ENCODE measurements around the gene OR51I2.

Gene OR51I2, protein sequence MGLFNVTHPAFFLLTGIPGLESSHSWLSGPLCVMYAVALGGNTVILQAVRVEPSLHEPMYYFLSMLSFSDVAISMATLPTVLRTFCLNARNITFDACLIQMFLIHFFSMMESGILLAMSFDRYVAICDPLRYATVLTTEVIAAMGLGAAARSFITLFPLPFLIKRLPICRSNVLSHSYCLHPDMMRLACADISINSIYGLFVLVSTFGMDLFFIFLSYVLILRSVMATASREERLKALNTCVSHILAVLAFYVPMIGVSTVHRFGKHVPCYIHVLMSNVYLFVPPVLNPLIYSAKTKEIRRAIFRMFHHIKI

DNA sequence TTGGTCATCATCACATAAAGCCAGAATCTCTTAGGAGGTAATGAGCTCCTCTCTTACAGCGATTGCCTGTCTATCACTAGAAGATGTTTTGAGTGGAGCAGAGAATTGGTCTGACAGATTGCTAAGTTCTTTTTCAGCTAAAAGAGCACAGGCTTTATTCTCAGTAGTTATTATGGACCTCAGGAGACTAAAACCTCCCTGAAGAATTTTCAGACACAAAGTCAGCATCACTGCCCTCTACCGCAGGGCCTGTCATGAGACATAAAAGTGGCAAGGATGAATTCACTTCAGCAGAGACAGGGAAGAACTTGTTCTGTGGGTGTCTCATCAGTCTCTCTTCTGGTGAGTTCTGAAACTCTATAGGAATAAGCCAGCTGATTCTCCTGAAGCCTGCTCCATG is at the start of gene OR51I2:
TSS of gene OR51I2 (plus strand) at position 301 of the 400 bp plus-strand sequence. CDS start 4,166 bp downstream, outside the sequence.
- DNase-seq (ENCODE audit: low spot score) = no peak

DNA sequence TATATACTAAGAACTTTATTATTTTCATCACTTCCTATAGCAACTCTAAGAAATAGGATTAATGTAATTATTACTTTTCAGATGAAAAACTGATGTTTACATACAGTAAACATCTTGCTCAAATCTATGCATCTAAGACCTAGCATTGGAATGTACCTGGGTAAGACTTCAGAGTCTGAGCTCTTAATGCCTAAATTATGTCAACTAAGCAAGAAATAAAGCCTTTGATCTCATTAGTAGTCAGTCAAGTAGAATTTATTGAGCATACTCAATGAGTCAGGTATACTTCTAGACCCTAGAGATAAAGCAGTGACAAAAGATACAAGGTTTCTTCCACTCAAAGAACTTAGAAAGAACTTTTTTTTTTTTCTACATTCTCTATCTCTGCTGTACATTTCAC is 44.0 kb upstream of the OR51I2 start:
- no peak for DNase-seq (ENCODE audit: low spot score)

DNA sequence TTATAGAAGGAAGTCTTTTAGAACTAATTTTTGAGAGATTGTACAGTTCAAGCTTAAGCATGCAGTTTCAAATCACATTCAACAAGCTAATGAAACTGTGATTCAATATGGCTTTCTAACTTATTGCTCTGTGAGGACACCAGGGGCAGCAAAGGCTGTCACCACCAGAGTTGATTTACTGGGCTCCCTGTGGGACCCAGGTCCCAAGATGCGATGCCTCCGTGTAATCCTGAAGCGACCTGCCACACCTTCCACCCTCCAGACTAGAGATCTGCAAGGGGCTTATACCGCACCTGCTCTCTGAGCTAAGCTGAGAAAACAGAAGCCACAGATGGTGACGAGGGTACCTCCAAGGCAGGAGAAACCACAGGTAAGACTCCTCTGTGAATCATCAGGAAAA is 28.1 kb upstream of the OR51I2 start:
- DNase-seq (ENCODE audit: low spot score) = no peak

DNA sequence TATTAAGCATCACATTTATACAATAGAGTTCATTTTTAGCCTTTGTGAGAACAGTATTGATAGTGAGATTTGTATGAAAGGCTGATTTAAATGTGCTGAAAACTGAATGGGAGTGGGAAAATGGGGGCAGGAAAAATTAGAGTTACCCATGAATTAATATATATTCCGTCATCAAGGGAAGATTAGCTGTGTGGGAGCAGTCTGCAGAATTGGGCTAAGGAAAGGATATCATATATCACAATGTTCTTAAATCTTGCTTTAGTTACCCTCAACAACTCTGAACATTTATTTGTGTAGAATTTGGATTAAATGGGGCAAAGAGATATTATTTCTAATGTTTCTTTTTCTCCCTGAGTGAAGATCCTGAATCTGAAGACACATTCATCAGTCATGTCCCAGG is 27.3 kb upstream of the OR51I2 start, which contains the start of gene OR51Q1:
TSS of gene OR51Q1 (plus strand) at position 301 of the 400 bp plus-strand sequence. CDS start at position 391, 90 bp downstream.
- DNase-seq (ENCODE audit: low spot score) = no peak

DNA sequence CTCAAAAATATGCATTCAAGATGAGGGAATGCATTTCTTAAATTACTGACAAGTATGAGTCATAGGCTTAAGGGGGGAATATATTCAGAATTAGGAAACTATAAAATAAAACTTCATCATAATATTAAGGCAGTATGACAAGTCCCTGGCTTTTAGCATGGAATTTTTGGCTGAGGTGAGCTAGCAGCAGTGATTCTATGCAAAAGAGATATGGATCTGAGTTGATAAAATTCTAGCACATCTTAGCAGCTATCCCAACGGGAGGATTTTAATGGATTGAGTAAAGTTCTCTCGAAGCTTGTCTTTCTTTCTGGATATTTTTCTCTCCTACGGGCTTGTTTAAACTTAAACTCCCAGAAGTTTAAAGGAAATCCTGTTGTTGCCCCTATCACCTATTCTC is 26.0 kb upstream of the OR51I2 start:
- DNase-seq (ENCODE audit: low spot score) = no peak

DNA sequence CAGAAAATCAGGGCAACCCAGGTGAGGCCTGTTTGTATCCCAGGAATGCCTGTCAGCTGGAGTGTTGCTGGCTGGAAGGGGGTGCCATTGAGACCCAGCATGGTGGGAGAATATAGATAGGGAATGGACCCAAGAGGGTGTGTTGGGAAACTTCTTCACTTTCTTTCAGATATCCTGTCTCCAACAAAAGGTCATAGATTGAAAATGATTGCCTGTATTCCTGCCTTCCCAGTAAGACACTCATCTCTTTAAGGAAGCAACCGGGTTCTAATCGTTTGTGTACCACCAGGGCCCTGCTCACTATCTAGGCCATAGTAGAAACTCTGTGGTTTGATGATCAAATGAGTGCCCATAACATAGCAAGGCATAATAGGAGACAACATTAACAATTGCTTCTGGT is 7.7 kb upstream of the OR51I2 start, which contains the start of gene OR51I1:
TSS of gene OR51I1 (minus strand) at position 101 of the 400 bp plus-strand sequence. CDS start at position 101, 0 bp downstream.
- DNase-seq (ENCODE audit: low spot score) = no peak

DNA sequence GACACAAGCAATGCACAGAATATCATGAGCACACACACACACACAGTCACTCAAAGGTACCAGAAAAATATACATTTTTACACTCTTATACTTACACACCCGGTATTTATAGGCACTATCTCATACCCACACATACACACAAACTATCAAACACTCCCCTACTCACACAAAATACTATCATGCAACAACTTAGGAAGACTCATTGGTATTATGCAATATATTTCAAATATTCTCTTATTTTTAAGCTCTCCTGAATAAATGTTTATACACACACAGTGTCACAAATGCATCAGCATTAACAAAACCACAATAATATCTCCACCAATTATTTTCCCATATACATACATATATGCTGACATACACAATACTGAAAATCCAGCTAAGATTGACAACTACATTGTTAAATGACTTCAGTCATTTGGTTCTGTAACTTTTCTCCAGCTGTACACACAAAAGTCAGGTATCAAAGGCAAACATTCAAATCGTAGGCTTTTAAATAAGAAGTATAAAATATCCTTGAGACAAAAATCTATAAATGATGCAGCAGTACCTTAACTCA is 5.2 kb upstream of the OR51I2 start:
- DNase-seq (ENCODE audit: low spot score) = no peak

DNA sequence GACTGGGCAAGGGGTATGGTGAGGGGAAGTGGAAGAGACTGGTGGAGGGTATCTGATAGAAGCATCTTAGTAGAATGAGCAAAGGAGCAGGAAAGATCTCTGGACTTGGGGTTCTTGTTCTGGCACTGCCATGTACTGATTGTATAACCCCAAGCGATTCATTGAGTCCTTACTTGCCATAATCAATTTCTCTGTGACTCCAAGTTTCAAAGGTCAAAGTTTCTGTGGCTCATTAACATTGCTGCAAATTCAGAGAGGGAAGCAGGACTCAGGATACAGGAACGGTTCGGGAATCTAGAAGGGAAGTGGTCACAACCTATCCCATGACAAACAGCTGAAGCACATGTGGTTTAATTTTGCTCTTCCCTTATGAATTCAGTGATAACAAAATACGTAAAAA is 309 bp downstream of the OR51I2 start:
- DNase-seq (ENCODE audit: low spot score) = no peak

DNA sequence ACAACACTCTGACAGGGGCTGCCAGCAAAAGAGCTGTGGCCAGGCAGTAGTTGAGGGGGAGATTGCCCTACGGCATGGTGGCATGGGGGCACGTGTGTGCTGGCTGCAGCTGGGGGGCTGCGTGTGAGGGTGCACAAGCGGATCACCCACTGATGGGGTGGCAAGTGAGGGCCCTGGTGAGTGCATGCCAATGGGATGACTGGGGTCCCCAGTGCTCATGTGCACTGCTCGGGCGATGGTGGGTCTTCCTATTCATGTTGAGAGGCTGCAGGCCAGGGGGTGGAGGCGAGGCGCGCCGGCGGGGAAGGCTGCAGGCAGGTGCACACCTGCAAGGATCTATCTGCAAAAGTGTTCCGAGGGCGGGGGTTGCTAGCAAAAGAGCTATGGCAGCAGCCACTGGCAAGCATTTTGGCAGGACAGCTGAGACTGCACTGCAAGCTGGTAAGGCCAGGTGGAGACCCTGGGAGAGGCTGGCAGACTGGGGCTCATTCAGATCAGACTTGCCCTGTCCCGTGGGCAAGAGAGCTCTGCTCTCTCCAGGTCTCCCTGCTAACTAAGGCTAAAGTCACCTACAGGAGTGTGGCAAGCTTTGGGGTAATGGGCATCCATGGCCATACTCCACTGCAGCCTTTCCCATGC is 12.0 kb downstream of the OR51I2 start:
- DNase-seq (ENCODE audit: low spot score) = no peak

DNA sequence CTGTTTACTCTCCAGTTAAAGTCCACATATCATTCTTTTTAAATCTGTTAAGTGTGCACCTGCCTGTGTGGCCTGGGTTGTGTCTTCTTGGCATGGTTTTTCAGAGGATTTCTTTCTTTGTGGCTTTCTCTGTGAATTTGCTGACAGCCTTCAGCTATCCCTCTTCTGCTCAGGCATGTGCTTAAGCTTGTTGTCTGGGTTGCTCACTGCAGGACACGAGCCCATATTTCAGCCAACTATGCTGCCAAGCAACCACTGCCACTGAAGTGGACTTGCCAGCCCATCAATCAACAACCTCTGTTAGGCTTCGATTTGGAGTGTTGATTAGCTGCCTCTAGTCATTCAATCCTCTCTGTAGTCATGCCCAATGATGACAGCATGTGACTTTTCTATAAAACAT is 18.4 kb downstream of the OR51I2 start:
- no peak for DNase-seq (ENCODE audit: low spot score)

DNA sequence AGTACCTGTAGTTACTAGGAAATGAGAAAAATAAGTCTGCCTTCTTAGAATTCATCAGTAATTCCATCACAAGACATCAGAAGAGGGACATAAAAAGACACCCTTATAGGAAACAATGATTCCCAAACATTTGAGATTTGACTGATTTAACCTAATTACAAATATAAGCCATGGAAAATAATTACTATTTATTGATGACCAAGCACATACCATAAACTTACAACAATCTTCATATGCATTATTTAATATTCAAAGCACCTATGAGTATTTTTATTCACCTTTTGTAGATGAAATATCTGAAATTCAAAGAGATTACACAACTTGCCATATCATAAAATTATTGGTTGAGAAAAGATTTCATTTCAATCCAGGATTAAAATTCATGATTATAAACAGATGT is 24.8 kb downstream of the OR51I2 start:
- no peak for DNase-seq (ENCODE audit: low spot score)

DNA sequence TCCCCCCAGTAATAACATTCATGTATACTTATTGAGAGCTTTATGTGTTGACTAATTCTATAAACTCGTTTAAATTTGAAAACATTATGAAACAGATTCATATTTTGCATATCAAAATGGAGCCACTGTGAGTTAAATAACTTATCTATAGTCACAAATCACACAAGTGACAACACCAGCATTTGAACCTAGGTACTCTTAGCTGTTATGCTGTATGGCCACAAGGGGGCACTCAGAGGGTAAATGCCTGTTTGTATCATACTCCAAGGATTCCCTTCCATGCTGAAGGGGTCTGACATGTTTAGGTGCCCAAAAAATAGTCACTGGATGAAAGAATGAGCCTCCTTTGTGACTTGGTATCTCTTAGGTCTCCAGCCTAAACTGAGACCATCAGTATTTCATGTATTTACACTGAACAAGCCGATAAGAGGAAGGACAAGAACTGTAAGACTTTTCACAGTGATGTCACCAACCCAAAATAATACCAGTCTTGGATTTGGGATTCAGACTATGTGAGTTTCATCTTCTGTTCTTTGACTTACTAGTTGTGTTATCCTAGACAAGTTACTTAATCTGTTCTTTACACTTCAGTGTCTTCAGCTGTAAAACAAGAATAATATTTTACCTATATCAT is 27.2 kb downstream of the OR51I2 start:
- peak; percentile 70 for DNase-seq (ENCODE audit: low spot score)

DNA sequence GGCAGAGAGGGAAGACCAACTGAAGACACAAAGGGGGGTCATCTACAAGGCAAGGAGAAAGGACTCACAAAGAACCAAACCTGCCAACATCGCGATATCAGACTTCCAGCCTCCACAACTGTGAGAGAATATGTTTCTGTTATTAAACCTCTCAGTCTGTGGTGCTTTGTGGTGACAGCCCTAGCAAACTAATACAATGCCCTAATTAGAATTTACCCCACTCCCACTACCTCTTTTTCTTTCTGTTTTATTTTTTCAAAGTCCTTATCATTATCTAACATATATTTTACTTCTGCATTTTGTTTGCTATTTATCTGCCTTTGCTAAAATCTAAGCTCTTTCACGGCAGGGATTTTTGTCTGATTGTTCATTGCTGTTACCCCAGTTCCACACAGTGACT is 36.9 kb downstream of the OR51I2 start:
- no peak for DNase-seq (ENCODE audit: low spot score)

DNA sequence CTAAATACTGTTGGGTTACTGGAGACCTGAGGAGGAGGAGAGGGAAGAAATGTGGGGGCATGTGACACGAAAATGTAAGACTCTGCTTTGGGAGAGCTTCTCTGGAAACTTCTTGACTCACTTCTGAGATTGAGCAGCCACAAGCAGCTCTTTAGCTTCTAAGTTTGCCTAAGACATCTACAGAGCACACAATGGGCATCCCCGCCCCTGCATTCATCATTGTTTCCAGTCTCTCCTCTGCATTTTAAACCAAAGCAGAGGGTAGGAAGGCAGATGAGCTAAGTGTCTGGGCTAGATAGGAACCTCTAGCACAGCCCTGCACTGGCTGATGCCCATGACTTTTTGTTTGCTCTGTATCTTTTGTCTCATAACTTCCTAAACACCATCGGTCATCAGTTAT is 37.3 kb downstream of the OR51I2 start:
- DNase-seq (ENCODE audit: low spot score) = no peak

DNA sequence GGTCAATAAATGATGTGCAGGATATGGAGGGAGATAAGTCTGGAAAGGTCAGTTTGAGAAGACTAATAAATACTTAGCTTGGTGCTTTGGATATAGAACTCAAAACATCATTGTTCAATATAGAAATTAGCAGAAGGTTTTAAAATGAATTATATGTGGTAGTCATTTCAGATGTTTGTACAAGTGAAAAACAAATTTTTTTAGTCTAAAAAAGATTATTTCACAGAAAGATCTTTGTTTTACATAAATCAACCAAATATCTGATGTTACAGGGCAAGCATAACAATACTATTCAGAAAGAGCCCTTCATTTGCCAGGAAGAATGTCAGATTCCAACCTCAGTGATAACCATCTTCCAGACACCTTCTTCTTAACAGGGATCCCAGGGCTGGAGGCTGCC is 39.3 kb downstream of the OR51I2 start, which contains the start of gene OR52D1:
TSS of gene OR52D1 (plus strand) at position 301 of the 400 bp plus-strand sequence. CDS start at position 323, 22 bp downstream.
- DNase-seq (ENCODE audit: low spot score) = no peak

DNA sequence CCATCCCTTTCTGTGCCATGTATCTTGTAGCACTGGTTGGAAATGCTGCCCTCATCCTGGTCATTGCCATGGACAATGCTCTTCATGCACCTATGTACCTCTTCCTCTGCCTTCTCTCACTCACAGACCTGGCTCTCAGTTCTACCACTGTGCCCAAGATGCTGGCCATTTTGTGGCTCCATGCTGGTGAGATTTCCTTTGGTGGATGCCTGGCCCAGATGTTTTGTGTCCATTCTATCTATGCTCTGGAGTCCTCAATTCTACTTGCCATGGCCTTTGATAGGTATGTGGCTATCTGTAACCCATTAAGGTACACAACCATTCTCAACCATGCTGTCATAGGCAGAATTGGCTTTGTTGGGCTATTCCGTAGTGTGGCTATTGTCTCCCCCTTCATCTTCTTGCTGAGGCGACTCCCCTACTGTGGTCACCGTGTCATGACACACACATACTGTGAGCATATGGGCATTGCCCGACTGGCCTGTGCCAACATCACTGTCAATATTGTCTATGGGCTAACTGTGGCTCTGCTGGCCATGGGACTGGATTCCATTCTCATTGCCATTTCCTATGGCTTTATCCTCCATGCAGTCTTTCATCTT is 39.8 kb downstream of the OR51I2 start:
- no peak for DNase-seq (ENCODE audit: low spot score)

DNA sequence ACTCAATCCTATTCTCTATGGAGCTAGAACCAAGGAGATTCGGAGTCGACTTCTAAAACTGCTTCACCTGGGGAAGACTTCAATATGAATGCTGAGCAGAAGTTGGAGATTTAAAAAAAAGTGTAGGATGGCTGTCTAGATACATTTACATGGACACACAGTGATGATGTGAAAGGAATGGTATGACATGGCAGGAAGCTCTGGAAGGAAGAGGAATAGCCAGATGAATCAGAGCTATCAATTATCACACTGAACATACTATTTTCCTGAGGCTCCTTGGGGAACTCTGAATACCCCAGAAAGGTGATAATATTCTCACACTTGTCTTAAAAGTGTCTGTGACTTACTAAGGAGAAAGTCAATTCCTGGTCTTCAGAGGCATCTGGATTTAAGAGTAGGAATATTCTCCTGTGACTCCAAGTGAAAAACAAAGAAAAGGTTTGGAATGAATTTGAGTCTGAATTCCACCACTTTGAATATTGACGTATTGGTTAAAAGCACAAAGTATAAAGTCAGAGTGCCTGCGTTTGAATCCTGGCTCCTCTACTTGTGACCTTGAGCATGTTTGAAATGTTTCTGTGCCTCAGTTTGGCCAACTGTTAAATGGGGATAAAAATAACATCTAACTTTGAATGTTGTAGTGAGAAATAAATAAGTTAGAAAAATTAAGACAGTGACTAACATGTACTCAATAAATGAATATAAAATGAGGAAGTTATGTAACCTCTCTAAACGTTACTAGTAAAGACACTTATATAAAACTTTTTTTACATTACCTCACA is 40.6 kb downstream of the OR51I2 start:
- no peak for DNase-seq (ENCODE audit: low spot score)

DNA sequence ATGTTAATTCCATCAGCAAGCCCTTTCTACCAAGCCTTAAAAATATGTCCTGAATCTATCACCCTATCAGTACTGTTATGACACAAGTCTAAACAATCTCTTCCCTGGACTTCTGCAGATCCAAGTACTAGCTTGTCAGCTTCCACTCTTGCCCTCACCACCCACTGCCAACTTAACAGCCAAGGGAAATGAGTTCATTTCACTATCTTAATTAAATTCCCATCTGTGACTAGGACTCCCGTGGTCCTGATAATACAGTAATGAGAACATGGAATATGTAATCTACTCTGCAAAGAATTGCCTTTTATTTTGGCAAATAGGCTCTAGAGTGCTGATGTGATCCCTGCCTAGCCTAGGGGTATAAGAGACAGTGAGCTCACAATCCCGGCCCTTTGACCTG is 50.5 kb downstream of the OR51I2 start:
- no peak for DNase-seq (ENCODE audit: low spot score)

DNA sequence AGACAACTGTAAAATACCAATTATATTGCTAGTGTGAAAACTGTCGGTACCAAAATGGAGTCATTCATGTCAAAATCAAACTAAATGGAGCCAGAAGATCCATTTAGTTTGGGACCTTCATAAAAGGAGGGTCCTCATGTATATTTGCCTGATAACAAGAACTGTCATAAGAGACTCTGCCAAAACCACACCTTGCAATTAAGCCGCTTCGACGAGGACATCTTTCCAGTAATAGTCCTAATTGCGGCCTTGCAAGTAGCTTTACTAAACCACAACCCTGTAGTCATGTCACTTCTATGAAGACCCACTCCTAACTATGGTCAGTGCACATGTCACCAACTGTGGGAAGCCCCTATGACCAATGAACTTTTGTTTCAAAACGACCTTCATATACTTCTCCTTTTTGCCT is 51.3 kb downstream of the OR51I2 start:
- no peak for DNase-seq (ENCODE audit: low spot score)

DNA sequence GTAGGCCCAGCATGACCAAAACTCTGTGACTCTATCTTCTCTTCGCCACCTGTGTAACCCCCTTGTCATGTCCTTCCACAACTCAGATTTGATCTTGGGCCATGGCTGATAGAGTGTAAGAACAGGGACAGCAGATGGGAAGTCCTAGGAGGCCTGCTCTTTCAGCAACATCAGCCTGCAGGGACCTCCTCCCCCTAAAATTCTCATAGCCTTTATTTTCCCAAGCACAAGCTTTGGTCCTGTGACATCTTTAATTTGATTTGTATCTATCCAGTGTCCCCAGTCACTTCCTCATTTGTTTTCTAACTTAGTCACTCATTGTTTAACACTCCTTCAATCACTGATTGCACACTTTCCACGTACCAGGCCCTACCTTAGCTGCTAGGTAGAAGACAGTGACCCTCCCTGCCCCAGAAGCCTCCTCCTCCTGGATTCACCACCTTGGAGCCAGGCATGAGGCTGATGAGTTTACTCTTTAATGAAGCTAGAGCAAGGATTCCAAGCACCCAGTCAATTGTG is 55.3 kb downstream of the OR51I2 start:
- DNase-seq (ENCODE audit: low spot score) = no peak

DNA sequence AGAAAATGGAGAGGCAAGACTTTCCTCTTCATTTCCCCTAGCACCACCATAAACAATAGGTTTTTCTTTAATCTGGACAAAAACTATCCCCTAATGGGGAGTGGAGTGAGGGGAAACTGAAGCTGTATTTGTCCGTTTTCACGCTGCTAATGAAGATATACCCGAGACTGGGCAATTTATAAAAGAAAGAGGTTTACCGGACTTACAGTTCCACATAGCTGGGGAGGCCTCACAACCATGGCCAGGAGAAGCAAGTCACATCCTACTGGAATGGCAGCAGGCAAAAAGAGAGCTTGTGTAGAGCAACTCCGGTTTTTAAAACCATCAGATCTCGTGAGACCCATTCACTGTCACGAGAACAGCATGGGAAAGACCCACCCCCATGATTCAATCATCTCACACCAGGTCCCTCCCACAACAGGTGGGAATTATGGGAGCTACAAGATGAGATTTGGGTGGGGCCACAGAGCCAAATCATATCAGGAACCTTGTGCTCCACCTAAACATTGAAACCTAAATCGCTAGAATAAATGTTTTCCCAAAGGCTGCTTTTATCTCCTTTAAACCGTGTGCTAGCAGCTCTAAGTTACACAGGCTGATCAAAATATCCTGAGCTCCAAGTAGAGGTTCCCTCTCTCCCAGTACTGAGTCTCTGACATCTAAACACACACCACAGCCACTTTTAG is 56.4 kb downstream of the OR51I2 start:
- no peak for DNase-seq (ENCODE audit: low spot score)

Data from AG20443 (cell line).